HepG2 (cell line): ENCODE measurements around the gene PAM16. TPM values are rescaled to one million over a fixed set of nuclear protein-coding genes. Genes with fewer than 3 reads are reported as not detected.

Experiments used
- BCLAF1 ChIP-seq: fragments of 450-650 bp; IDR thresholded peaks from 2 replicates; pipeline ENCODE4 v1.6.1; 2017; ENCODE audit warnings: mild to moderate bottlenecking
- CREM ChIP-seq, 2 experiments: sonication (generic) in 1 of 2; formaldehyde crosslinking in 1 of 2; IDR thresholded peaks; 2 replicates each; pipeline versions ENCODE4 v1.4.0 to v1.6.1; 2016 to 2020; ENCODE audit warnings: antibody characterized with exemption in 1 of 2, mild to moderate bottlenecking in 1 of 2, missing genetic modification reagents in 1 of 2
- GATAD2A ChIP-seq: IDR thresholded peaks from 2 replicates; pipeline ENCODE4 v1.6.1; 2016
- HOXA7 ChIP-seq: sonication (generic); formaldehyde crosslinking; IDR thresholded peaks from 2 replicates; pipeline ENCODE4 v1.8.1; 2022; ENCODE audit warnings: mild to moderate bottlenecking, missing genetic modification reagents, moderate library complexity
- MED1 ChIP-seq: sonication (generic); formaldehyde crosslinking; IDR thresholded peaks from 2 replicates; pipeline ENCODE4 v1.4.0; 2020; ENCODE audit warnings: missing genetic modification reagents
- PAWR ChIP-seq: sonication (generic); formaldehyde crosslinking; IDR thresholded peaks from 2 replicates; pipeline ENCODE4 v1.4.0; 2020; ENCODE audit warnings: missing genetic modification reagents, mild to moderate bottlenecking, borderline replicate concordance
- PHF5A ChIP-seq: IDR thresholded peaks from one replicate; pipeline ENCODE4 v1.6.1; 2018; ENCODE audit warnings: low read depth, missing genetic modification reagents; ENCODE audit not compliant: unreplicated experiment
- RBFOX2 ChIP-seq: fragments of 200-400 bp; formaldehyde crosslinking; IDR thresholded peaks from 2 replicates; pipeline ENCODE4 v1.6.1; 2017; ENCODE audit warnings: low read depth, mild to moderate bottlenecking, low read length
- RFX1 ChIP-seq: fragments of 450-650 bp; IDR thresholded peaks from 2 replicates; pipeline ENCODE4 v1.6.1; 2017
- TFDP2 ChIP-seq: sonication (generic); formaldehyde crosslinking; IDR thresholded peaks from 2 replicates; pipeline ENCODE4 v1.4.0; 2020; ENCODE audit warnings: missing genetic modification reagents
- THAP11 ChIP-seq: IDR thresholded peaks from 2 replicates; pipeline ENCODE4 v1.6.1; 2016; ENCODE audit warnings: missing biosample characterization, missing genetic modification reagents
- ZBTB21 ChIP-seq: sonication (generic); formaldehyde crosslinking; IDR thresholded peaks from 2 replicates; pipeline ENCODE4 v1.4.0; 2020; ENCODE audit warnings: missing genetic modification reagents
- ZFP36L2 ChIP-seq: sonication (generic); formaldehyde crosslinking; IDR thresholded peaks from 2 replicates; pipeline ENCODE4 v1.4.0; 2020; ENCODE audit warnings: missing genetic modification reagents
- ZNF138 ChIP-seq: sonication (generic); formaldehyde crosslinking; IDR thresholded peaks from 2 replicates; pipeline ENCODE4 v1.5.0; 2020; ENCODE audit warnings: mild to moderate bottlenecking, low read depth, missing genetic modification reagents
- ZNF143 ChIP-seq: sonication (generic); formaldehyde crosslinking; IDR thresholded peaks from 2 replicates; pipeline ENCODE4 v1.4.0; 2020; ENCODE audit warnings: missing genetic modification reagents
- ZNF337 ChIP-seq: sonication (generic); formaldehyde crosslinking; IDR thresholded peaks from 2 replicates; pipeline ENCODE4 v1.5.1; 2020; ENCODE audit warnings: missing genetic modification reagents, low read depth, mild to moderate bottlenecking, borderline replicate concordance
- ZNF7 ChIP-seq: IDR thresholded peaks from 2 replicates; pipeline ENCODE4 v1.6.1; 2016; ENCODE audit warnings: missing biosample characterization, missing genetic modification reagents
- ZNF777 ChIP-seq: sonication (generic); formaldehyde crosslinking; IDR thresholded peaks from 2 replicates; pipeline ENCODE4 v1.4.0; 2020; ENCODE audit warnings: missing genetic modification reagents
- polyA plus RNA-seq, 8 experiments: library from polyadenylated mRNA; depleted of rRNA in 3 of 8; stranded (reverse) in 7 of 8; unstranded in 1 of 8; fragments of >200 nt; fragmentation: Illumina TruSeq in 4 of 8; extraction: Trizol in 4 of 8; gene quantifications; 2 replicates each; pipeline versions ENCODE4 v1.2.1 to v1.2.3, GENCODE V29; 2011 to 2016; ENCODE audit warnings: low read depth in 4 of 8, missing spikeins in 1 of 8, mixed read lengths in 1 of 8; ENCODE audit not compliant: insufficient read depth in 1 of 8
- total RNA-seq, 5 experiments: library from RNA; depleted of rRNA; stranded (reverse); fragments of >200 nt; fragmentation: Illumina TruSeq; extraction: Trizol; gene quantifications; 2 replicates each; pipeline ENCODE4 v1.2.3, GENCODE V29; 2016; ENCODE audit warnings: low read depth in 1 of 5
- TF ChIP-seq, protein P1 (sequence below): sonication (generic); formaldehyde crosslinking; IDR thresholded peaks from 2 replicates; pipeline ENCODE4 v1.4.0; 2020; ENCODE audit warnings: mild to moderate bottlenecking, missing genetic modification reagents

Gene PAM16
- total and polyA plus RNA-seq, 2 of the 13 experiments (the other 11 are each of a cell fraction or from before 2014, with no cell fraction given), result 51.5 to 51.8 TPM

GRCh38 chr16:4345836-4346781 is 5.0 kb downstream of the PAM16 start (continued):
- no peak for TF ChIP-seq ZNF777 (CRISPR knock-in tag)
- no peak for TF ChIP-seq TFDP2
- TF ChIP-seq MED1 (CRISPR knock-in tag), result peak; percentile 91
- no peak for TF ChIP-seq RFX1
- TF ChIP-seq ZNF337 (CRISPR knock-in tag), result 0 out of 2 replicates have a peak, but pooled peaks have one; percentile 23
- TF ChIP-seq HOXA7 (CRISPR knock-in tag), result no peak
- no peak for TF ChIP-seq CREM (IDR thresholded peaks at IDR 0.05)
- no peak for TF ChIP-seq CREM (CRISPR knock-in tag; IDR thresholded peaks at IDR 0.05)
- TF ChIP-seq RBFOX2, result no peak
- no peak for TF ChIP-seq ZNF138
- peak; percentile 78; the same call in 1 of the 2 replicates for TF ChIP-seq THAP11 (CRISPR knock-in tag)
- TF ChIP-seq, protein P1, sequence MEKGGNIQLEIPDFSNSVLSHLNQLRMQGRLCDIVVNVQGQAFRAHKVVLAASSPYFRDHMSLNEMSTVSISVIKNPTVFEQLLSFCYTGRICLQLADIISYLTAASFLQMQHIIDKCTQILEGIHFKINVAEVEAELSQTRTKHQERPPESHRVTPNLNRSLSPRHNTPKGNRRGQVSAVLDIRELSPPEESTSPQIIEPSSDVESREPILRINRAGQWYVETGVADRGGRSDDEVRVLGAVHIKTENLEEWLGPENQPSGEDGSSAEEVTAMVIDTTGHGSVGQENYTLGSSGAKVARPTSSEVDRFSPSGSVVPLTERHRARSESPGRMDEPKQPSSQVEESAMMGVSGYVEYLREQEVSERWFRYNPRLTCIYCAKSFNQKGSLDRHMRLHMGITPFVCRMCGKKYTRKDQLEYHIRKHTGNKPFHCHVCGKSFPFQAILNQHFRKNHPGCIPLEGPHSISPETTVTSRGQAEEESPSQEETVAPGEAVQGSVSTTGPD, result peak; percentile 80
- peak; percentile 88 for TF ChIP-seq ZBTB21 (CRISPR knock-in tag)
- TF ChIP-seq ZFP36L2 (CRISPR knock-in tag), result no peak
- TF ChIP-seq ZNF143 (CRISPR knock-in tag), result 0 out of 2 replicates have a peak, but pooled peaks have one; percentile 32
- no peak for TF ChIP-seq BCLAF1
- no peak for TF ChIP-seq ZNF7
- TF ChIP-seq GATAD2A, result peak; percentile 98
- peak; percentile 69 for TF ChIP-seq PHF5A (CRISPR knock-in tag)
- no peak for TF ChIP-seq PAWR (CRISPR knock-in tag)
